Suprapubic skin (tissue), 4 donors: ENCODE results near the gene MYO10. TPM values are rescaled to one million over a fixed set of nuclear protein-coding genes. Genes with fewer than 3 reads are reported as not detected.

Experiments used
- DNase-seq, 2 donors: peaks; one replicate each; pipeline ENCODE4 v3.0.0-alpha.2; 2019; ENCODE audit warnings: low spot score in 2 of 2
- H3K27ac ChIP-seq: fragments of 200-600 bp; sonication (generic); one replicate; pipeline ENCODE4 v1.5.1; 2019
- H3K27me3 ChIP-seq: fragments of 200-600 bp; sonication (generic); one replicate; pipeline ENCODE4 v1.5.1; 2019
- H3K36me3 ChIP-seq: fragments of 200-600 bp; sonication (generic); one replicate; pipeline ENCODE4 v1.5.1; 2019
- H3K4me1 ChIP-seq: fragments of 200-600 bp; sonication (generic); one replicate; pipeline ENCODE4 v1.5.1; 2019
- H3K4me3 ChIP-seq: fragments of 200-600 bp; sonication (generic); one replicate; pipeline ENCODE4 v1.5.1; 2019; ENCODE audit warnings: mild to moderate bottlenecking
- H3K9me3 ChIP-seq: fragments of 200-600 bp; sonication (generic); one replicate; pipeline ENCODE4 v1.5.1; 2019
- EP300 ChIP-seq: sonication (generic); formaldehyde crosslinking; IDR thresholded peaks from one replicate; pipeline ENCODE4 v1.6.1; 2017; ENCODE audit warnings: antibody characterized with exemption
- POLR2A ChIP-seq, 2 donors: fragments of 450-650 bp; IDR thresholded peaks; one replicate each; pipeline ENCODE4 v1.6.1; 2017; ENCODE audit warnings: antibody characterized with exemption in 2 of 2, mild to moderate bottlenecking in 2 of 2, moderate library complexity in 2 of 2
- POLR2AphosphoS5 ChIP-seq, 3 donors: sonication (generic); formaldehyde crosslinking; IDR thresholded peaks; one replicate each; pipeline ENCODE4 v1.6.1; 2017; ENCODE audit warnings: antibody characterized with exemption in 3 of 3
- WGBS: methylation state at CpG from one replicate; pipeline ENCODE4 v1.1.5; 2018; 5-methylcytosine and 5-hydroxymethylcytosine counted together
- total RNA-seq, 4 donors: library from RNA; depleted of rRNA; stranded (reverse); fragments of >200 nt; gene quantifications; one replicate each; pipeline ENCODE4 v1.1.0, GENCODE V29; 2016
- TF ChIP-seq, protein P1 (sequence below), 2 donors: fragments of 200-600 bp in 1 of 2; fragments of 450-650 bp in 1 of 2; sonication (generic) in 1 of 2; IDR thresholded peaks; one replicate each; pipeline ENCODE4 v1.5.1; 2016 to 2019; ENCODE audit warnings: antibody characterized with exemption in 2 of 2, mild to moderate bottlenecking in 1 of 2, moderate library complexity in 1 of 2

The MYO10 gene
- total RNA-seq, 4 donors from 2014 or later = 37.7 to 109 (median 64.6) TPM

DNA sequence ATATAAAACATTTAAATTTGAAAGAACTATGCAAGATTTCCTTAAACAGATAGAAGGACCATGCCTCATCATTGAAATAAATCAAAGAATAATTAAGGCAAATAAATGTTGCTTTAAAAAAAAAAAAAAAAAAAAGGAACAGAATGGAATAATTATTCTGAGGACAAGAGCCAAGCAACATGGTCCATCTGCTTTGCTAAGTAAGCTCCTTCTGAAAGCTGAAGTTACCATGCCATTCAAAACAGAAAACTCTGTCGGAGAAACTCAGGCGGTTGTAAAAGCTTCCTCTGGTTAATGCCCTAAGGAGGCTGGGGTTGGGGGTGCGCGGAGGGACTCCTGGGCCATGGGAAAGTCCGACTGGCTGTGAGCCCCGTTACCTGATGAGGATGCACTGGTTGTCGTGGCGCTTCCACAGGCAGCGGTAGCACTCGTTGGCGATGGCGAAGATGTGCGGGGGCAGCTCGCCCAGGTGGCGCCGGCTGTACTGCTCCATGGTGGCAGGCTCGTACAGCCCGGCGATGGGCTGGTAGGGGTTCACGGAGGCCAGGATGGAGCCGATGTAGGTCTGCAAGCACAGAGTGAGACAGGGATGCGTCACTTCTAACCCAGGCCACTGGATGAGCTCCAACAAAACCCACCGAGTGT lies 141.7 kb downstream of the MYO10 start:
- no peaks in the 10 kb centered on the region for H3K9me3 ChIP-seq
- no peak overlapping the region for H3K4me3 ChIP-seq
- WGBS = 96% methylated on average over 23 of the region's 23 CpGs
- peaks cover 5% of the 10 kb centered on the region for H3K4me1 ChIP-seq
- no peaks in the 10 kb centered on the region for H3K36me3 ChIP-seq
- DNase-seq = no peak
- H3K27me3 ChIP-seq = no peaks in the 10 kb centered on the region
- no peak for TF ChIP-seq EP300
- no peak for TF ChIP-seq POLR2A (IDR thresholded peaks at IDR 0.05)
- TF ChIP-seq POLR2AphosphoS5 (IDR thresholded peaks at IDR 0.05) = no peak
- TF ChIP-seq, protein P1, sequence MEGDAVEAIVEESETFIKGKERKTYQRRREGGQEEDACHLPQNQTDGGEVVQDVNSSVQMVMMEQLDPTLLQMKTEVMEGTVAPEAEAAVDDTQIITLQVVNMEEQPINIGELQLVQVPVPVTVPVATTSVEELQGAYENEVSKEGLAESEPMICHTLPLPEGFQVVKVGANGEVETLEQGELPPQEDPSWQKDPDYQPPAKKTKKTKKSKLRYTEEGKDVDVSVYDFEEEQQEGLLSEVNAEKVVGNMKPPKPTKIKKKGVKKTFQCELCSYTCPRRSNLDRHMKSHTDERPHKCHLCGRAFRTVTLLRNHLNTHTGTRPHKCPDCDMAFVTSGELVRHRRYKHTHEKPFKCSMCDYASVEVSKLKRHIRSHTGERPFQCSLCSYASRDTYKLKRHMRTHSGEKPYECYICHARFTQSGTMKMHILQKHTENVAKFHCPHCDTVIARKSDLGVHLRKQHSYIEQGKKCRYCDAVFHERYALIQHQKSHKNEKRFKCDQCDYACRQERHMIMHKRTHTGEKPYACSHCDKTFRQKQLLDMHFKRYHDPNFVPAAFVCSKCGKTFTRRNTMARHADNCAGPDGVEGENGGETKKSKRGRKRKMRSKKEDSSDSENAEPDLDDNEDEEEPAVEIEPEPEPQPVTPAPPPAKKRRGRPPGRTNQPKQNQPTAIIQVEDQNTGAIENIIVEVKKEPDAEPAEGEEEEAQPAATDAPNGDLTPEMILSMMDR (IDR thresholded peaks at IDR 0.05) = no peak
- no peak overlapping the region for H3K27ac ChIP-seq

DNA sequence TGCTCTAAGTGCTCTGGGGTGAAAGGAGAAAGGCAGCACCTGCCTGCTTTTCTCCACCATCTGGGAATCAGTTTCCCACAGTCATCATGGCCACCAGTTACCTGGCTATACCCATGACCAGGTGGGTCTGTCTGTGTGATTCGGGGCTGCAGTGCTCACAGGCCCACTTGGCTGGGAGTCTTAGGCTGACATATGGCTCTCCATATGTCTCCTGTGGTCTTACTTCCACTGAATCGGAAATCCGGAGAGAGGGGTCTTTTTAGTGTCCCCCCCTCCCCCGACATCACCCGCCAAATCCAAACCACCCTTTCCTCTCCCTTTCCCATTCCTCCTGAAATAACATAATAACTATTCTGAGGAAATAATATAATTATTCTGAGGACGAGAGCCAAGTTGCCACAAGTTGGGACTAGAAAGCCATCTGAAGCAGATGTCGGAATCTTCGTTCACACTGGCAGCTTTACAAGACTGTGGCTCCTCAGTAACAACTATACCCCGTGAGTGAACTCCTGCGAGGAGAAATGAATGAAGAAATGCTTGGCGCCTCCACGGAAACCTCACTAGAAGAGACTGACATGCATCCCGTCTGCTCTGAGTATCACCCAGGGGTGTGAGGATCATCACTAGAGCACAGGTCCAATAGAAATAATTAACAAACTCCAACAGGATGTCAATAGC lies 143.4 kb downstream of the MYO10 start:
- H3K4me1 ChIP-seq = peaks cover 5% of the 10 kb centered on the region
- no peaks in the 10 kb centered on the region for H3K36me3 ChIP-seq
- DNase-seq = no peak
- H3K27ac ChIP-seq = no peak overlapping the region
- WGBS = 68% methylated on average over 13 of the region's 13 CpGs
- no peaks in the 10 kb centered on the region for H3K9me3 ChIP-seq
- no peak overlapping the region for H3K4me3 ChIP-seq
- no peaks in the 10 kb centered on the region for H3K27me3 ChIP-seq
- TF ChIP-seq, protein P1 (IDR thresholded peaks at IDR 0.05) = no peak
- TF ChIP-seq EP300 (no peak), POLR2AphosphoS5 (IDR thresholded peaks at IDR 0.05) (no peak), POLR2A (IDR thresholded peaks at IDR 0.05) (no peak)

DNA sequence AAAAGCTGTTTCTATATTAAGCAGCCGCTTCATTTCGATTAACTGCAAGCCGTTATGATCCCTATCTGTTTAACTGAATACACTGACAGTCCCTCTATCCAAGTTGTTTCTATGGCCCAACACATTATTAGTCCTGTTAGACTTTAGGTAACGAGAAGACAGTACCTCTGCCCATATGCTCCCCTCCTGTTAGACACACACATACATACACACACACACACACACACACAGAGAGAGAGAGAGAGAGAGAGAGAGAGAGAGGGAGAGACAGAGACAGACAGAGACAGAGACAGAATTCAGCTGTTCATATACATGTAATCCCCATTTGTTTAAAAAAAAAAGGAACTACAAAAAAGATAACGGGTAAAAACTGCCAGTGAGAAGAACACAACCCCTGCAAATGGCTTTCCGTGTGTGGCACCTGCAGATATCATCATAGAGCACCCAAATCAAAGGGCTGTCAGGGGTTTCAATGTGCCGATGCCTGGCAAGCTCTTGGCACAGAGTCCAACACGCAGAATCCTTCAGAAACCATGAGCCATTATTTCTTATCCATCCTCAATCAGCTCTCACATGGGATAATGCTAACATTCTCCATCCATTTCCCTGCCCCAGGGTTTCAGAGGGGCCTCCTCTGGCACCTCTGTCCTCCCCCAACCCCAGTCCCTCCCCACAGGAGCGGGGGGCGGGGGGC lies 144.0 kb downstream of the MYO10 start:
- TF ChIP-seq, protein P1 (IDR thresholded peaks at IDR 0.05) = no peak
- TF ChIP-seq POLR2A (IDR thresholded peaks at IDR 0.05) (no peak), EP300 (no peak), POLR2AphosphoS5 (IDR thresholded peaks at IDR 0.05) (no peak)
- no peak overlapping the region for H3K4me3 ChIP-seq
- H3K4me1 ChIP-seq = peaks cover 8% of the 10 kb centered on the region
- H3K27ac ChIP-seq = no peak overlapping the region
- H3K36me3 ChIP-seq = no peaks in the 10 kb centered on the region
- DNase-seq = no peak
- no peaks in the 10 kb centered on the region for H3K9me3 ChIP-seq
- H3K27me3 ChIP-seq = no peaks in the 10 kb centered on the region
- 71% methylated on average over 10 of the region's 10 CpGs for WGBS

DNA sequence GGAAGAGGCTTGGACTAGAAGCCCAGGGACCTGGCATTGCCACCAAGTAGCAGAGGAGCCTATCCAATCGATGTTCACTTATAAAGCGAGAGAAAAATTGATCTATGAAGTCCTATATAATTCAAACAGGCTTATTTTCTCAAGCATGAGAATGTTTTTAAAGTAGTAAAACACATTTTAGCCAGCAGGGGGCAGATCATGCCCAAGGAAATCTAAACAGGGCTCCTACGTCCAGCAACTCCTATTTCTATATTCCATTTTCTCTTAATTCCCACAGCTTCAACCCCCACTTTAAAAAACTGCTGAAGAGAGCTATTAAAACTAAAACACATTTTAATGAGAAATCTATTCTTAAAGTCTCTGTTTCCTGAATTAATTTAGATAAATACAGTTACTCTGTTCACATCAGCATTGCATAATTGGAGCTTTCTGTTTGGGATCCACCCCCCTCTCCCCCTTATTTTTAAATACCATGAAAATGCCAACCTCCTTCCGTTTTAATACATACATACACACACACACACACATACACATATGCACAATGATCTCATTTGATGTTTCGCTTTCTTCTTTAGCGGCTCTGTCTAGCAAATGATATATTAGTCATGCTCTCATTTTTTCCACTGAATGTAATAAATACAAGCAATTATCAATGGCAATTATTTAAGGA lies 144.9 kb downstream of the MYO10 start:
- Histone ChIP-seq H3K27me3 (no peaks in the 10 kb centered on the region), H3K36me3 (no peaks in the 10 kb centered on the region), H3K9me3 (no peaks in the 10 kb centered on the region), H3K27ac (no peak overlapping the region), H3K4me1 (peaks cover 11% of the 10 kb centered on the region), H3K4me3 (no peak overlapping the region)
- 30% methylated on average over 6 of the region's 6 CpGs for WGBS
- no peak for DNase-seq
- TF ChIP-seq EP300 (no peak), POLR2AphosphoS5 (IDR thresholded peaks at IDR 0.05) (no peak), POLR2A (IDR thresholded peaks at IDR 0.05) (no peak)
- TF ChIP-seq, protein P1 (IDR thresholded peaks at IDR 0.05) = peak; percentile 53 to 79

DNA sequence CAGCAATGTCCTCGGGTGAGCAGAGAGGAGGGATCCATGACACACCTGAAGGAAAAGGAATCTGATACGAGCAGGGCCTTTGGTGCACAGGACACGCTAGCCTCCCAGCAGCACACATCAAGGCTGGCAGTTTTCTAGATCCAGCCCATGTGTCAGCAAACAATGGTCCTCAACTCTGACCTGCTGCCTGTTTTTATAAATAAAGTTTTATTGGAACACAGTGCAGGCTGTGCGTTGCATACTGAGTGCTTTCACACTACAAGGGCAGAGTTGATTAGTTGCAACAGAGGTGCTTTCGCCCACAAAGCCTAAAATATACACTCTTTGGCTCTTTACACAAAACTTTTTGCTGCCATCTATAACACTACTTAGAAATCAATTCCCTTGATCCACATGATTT lies 147.1 kb downstream of the MYO10 start:
- no peaks in the 10 kb centered on the region for H3K36me3 ChIP-seq
- H3K27me3 ChIP-seq = no peaks in the 10 kb centered on the region
- no peak overlapping the region for H3K4me3 ChIP-seq
- 88% methylated on average over 5 of the region's 5 CpGs for WGBS
- H3K9me3 ChIP-seq = no peaks in the 10 kb centered on the region
- no peak for DNase-seq
- TF ChIP-seq EP300 (no peak), POLR2A (IDR thresholded peaks at IDR 0.05) (no peak), POLR2AphosphoS5 (IDR thresholded peaks at IDR 0.05) (no peak)
- TF ChIP-seq, protein P1 (IDR thresholded peaks at IDR 0.05) = no peak
- H3K27ac ChIP-seq = no peak overlapping the region
- H3K4me1 ChIP-seq = peaks cover 20% of the 10 kb centered on the region
